Fibroblast of skin of back (primary cell): Measurements from ENCODE around the gene TMOD1. TPM values are rescaled to one million over a fixed set of nuclear protein-coding genes. Genes with fewer than 3 reads are reported as not detected.
"Not testable (repeated sequence)": the region's sequence is repeated elsewhere in the genome, so short reads cannot be mapped to it uniquely, and the experiment has no call there.

Source experiments
- DNase-seq: peaks from one replicate; pipeline ENCODE4 v3.0.0-alpha.2; 2013
- polyA plus RNA-seq, 2 experiments: library from polyadenylated mRNA; unstranded; fragments of 120-200 nt; gene quantifications; one replicate each; pipeline ENCODE4 v1.2.1, GENCODE V29; 2013; ENCODE audit not compliant: insufficient read length in 2 of 2

Gene TMOD1
- 1.4 TPM for polyA plus RNA-seq (2013, experiment 1 of 2; ENCODE audit: insufficient read length)
- polyA plus RNA-seq (2013, experiment 2 of 2; ENCODE audit: insufficient read length), result 2.1 TPM

DNA sequence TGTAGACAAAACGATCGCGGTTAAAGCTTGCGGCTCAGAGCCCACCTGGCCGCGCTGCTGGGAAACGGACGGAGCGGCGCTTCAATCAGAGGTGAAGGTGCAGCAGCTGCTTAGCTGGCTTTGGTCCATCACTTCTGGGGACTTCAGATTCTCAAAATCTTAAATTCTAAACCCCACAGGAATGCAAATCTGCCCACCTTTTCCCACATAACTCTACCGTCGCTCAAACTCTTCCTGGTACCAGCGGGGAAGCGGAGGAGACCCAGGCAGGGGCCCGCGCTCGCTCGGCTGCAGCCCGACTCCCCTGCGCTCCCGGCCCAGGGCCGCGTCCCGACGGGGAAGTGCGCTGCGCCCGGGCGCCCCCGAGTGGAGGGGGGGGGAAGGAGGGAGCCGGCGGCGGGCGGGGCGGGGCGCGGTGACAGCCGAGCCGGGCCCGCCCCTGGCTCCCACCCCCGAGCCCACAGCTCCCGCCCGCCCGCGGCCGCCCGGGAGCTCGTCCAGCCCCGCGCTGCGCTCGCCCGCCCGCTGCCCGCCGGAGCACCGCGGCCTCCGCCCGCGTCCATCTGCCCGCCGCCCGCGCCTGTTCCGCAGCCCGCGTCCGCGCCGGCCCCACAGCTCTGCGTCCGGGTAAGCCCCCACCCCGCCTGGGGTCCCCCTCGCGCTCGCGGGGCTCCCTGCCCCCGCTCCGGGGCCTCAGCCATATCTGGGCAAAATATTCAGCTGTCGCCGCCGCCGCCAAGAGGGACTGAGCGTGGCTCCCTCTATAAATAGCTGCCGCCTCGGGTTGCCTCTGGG lies at the start of gene TMOD1:
TMOD1 (plus strand) TSS at position 490 of the 795 bp plus-strand sequence. CDS start 22,523 bp downstream, outside the sequence.
- peak; percentile 42 for DNase-seq

DNA sequence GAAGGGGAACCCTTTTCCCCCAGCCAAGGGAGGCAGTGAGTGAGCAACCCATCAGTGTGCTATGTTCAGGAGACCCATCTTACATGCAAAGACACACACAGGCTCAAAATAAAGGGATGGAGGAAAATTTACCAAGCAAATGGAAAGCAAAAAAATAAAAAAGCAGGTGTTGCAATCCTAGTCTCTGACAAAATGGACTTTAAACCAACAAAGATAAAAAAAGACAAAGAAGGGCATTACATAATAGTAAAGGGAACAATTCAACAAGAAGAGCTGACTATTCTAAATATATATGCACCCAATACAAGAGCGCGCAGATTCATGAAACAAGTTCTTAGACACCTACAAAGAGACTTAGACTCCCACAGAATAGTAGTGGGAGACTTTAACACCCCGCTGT lies 47.9 kb upstream of the TMOD1 start:
- DNase-seq, result not testable (repeated sequence)

- DNase-seq, result not testable (repeated sequence)
Measured at GRCh38 chr9:97456841-97457240, 44.6 kb upstream of the TMOD1 start.

DNA sequence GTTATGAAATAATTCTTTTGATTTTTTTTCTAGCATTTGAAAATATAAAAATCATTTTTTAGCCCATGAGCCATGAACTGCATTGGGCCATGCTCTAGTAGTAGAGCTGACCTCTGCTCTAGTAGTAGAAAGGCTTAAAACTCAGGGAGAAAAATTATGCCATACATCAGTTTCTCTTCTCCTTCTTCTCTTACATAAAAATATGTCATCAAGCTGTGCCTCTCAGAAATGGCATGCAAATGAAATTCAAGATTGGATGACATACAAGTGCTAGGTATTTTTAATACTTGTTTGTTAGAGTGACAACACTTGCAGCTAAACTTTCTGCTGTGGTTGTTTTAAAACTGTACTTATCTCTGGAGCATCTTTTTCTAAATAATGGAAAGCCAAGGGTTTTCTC lies 42.1 kb upstream of the TMOD1 start:
- no peak for DNase-seq

DNA sequence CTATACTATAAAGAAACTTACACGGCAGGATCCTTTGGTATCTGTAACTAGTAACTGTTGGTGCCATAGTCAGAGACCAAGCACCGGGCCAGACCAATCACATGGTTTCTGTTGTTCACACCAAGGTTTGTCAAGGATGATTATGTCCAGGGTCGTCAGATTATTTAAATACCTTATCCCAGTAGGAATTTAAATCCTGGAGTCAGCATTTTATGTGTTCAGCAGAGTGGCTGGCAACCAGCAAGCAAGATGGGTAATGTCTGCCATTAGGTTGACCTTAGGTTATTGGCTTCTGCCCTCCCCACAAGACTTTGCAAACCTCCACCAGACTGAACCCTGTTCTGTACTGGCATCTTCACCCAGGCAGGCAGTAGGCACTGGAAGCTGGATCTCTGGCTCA lies 39.3 kb upstream of the TMOD1 start:
- DNase-seq, result no peak

DNA sequence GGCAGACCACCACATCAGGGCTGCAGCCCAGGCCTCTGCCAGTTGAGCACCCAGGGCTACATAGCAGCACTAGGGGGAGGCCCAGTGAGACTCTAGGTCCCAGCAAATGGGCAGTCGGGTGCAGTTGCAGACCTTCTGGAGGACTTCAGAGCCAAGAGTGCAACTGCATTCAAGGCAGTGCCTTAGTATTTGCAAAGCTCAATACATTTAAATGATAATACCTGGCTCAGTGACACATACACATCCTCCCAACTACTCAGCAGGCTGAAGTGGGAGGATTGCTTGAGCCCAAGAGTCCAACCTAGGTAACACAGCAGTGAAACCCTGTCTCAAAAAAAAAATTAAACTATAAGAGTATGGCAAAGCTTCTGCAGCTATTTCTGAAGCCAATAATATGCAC lies 38.6 kb upstream of the TMOD1 start:
- no peak for DNase-seq

DNA sequence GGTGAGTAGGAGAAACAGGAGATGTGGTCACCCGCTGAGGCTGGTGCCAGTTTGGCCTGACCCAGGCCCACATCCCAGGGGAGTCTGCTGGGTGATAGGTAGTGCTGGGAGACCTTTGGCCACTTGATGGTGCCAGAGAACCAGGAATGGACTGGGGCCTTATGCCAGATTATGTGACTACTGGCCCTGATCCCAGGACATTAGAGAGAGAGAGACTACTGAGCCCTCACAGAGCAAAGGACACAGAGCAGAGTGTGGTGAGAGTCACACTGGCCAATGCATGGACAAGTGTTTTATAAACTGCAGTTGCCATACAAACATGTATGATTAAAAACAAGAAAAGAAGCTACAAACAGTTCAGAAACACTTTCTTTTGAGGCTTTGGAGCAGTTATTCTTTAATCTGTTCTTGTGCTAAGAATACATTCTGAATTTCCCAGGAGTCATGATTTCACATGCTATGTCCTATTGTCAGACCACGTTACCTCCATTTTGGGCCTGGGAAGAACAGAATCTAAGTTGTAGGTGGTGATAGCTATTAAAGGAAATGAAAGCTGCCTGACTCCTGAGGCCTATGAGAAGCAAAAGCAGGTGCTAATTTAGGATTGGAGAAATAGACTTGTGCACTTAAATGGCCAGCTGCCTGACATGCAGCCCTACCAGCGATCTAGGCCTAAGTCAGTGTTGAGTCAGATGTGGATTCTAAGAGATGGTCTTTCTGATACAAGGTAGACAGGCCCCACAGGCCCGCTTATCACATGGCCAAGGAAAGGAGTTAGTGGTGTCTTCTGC lies 32.6 kb upstream of the TMOD1 start:
- peak; percentile 52 for DNase-seq

DNA sequence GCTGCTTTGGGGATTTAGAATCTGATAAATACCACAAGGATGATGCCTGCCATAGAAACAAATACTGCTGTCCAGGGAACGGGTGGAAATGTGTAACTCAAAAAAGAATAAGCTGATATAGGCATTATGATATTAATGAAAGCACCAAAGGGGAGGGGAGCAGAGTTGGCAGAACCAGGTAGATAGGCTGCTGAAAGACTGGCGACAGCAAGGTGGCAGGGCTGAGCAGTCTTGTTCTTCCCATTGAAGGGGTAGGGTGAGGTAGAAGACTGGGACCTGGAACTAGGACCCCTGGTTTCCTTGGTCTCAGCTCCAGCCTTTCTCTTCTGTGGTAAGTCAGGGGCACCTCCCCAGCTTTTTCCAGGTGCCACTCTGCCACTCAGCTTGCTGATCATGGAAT lies 31.4 kb upstream of the TMOD1 start:
- DNase-seq, result no peak

GRCh38 chr9:97473717-97474116 lies 27.7 kb upstream of the TMOD1 start:
- no peak for DNase-seq

GRCh38 chr9:97474372-97474925 lies 27.0 kb upstream of the TMOD1 start:
- DNase-seq, result no peak

GRCh38 chr9:97475059-97475458 lies 26.4 kb upstream of the TMOD1 start:
- DNase-seq, result no peak

DNA sequence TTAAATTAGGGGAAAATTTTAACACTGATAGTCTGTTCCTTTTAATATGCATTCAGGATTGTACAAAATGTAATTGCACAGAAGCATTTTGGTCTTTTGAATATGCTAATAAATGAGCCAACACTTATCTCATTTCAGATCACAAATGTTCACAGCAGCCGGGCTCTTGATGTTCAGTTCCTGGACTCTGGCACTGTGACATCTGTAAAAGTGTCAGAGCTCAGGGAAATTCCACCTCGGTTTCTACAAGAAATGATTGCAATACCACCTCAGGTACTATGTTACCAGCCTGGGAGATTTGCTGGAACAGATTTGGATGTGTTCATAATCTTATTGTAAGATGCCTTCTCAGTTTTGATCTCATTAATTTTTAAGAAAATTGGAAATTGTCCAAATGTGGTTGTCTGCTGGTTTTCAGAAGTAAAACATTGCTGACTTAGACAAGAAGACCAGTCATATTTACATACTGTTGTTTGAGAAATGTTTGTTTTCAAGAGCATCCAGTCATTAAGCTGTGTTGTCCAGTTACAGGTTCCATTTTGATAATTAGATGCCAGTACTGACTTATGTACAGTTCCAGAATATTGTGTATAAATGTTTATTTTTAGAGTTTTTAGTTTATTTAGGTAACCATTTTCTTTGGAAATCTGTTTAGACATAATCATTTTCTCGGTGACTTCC lies 23.0 kb upstream of the TMOD1 start:
- DNase-seq, result no peak

DNA sequence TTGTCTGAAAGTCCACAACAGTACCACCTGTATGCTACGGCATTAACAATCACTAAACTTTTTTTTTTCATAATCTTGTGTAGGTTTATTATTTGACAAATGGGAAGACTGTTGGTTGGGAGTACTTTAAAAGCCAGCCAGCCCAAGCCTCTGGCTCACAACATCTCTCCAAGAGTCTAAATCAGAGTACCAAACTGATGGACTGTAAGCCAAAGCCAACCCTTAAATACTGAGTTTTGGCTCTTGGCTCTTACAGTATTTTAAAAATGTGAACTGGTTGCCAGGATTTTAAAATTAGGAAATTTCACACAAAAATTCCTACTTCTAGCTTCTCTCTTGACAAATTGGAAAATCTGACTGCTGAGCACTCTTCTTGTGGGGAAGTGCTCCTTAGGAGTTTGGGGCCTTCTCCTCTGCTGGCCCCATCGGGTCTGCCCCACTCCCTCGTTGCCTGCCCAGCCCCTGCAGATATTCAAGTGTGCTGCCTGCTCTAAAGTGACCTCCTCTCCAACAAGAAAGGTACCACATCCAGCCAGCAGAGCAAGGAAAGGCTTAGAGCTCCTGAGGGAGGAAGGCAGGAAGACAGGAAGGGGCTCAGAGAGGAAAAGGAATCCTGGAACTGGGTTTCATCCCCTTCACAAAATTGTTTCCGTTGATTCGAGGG lies 21.8 kb upstream of the TMOD1 start:
- no peak for DNase-seq

GRCh38 chr9:97480174-97480573 lies 21.3 kb upstream of the TMOD1 start:
- no peak for DNase-seq

DNA sequence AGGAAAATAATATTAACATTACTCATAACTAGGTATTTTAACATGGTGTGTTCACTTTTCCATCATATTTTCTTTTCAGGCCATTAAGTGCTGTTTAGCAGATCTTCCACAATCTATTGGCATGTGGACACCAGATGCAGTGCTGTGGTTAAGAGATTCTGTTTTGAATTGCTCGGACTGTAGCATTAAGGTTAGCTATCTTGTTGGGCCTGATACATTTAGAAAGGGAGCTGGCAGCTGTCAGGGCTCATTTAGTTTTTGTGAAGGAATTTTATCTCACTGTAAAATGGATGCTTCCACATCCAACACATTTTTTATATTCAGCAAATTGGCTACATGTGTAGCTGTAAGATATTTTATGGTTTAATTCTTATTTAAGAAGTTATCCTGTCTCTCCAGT lies 20.7 kb upstream of the TMOD1 start:
- no peak for DNase-seq

GRCh38 chr9:97484134-97484533 lies 17.3 kb upstream of the TMOD1 start:
- no peak for DNase-seq

DNA sequence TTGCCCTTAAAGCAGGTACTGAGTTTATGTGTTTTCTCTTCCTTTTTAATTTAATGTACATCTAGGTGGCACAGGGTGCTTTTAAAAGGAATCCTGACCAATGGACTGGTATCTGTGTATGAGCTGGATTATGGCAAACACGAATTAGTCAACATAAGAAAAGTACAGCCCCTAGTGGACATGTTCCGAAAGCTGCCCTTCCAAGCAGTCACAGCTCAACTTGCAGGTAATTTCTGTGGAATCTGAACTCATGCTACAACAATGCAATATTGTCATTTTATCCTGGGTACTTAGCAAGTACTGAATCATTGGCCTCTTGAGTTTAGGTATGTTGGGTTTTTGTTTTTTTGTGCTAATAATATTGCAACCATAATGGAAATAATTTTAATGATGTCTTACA lies 14.4 kb upstream of the TMOD1 start:
- DNase-seq, result no peak

GRCh38 chr9:97487861-97488260 lies 13.6 kb upstream of the TMOD1 start:
- DNase-seq, result no peak

- no peak for DNase-seq
Measured at GRCh38 chr9:97491216-97491999, 10.1 kb upstream of the TMOD1 start.

DNA sequence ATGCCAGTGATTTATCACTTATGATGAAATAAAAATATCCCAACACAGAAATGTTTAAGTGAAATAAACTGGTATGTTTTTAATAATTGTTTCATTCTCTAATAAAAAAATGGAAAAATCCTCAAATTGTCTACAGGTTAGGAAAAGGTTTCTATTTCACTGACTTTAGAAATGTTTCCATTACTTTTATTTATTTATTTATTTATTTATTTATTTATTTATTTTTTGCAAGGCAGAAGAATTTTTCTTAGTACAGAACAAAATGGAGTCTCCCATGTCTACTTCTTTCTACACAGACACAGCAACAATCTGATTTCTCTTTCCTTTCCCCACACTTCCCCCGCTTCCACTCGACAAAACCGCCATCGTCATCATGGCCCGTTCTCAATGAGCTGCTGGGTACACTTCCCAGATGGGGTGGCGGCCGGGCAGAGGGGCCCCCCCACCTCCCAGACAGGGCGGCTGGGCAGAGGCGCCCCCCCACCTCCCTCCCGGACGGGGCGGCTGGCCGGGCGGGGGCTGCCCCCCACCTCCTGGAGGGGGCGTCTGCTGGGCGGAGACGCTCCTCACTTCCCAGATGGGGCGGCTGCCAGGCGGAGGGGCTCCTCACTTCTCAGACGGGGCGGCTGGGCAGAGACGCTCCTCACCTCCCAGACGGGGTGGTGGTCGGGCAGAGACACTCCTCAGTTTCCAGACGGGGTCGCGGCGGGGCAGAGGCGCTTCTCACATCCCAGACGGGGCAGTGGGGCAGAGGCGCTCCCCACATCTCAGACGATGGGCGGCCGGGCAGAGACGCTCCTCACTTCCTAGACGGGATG lies 3.7 kb upstream of the TMOD1 start:
- not testable (repeated sequence) for DNase-seq
